ENCODE measurements around the gene IQGAP3. TPM values are rescaled to one million over a fixed set of nuclear protein-coding genes. Genes with fewer than 3 reads are reported as not detected.

IQGAP3 gene
- total and polyA plus RNA-seq, 2 experiments from 2014 or later: 11.9 to 31.8 TPM

DNA sequence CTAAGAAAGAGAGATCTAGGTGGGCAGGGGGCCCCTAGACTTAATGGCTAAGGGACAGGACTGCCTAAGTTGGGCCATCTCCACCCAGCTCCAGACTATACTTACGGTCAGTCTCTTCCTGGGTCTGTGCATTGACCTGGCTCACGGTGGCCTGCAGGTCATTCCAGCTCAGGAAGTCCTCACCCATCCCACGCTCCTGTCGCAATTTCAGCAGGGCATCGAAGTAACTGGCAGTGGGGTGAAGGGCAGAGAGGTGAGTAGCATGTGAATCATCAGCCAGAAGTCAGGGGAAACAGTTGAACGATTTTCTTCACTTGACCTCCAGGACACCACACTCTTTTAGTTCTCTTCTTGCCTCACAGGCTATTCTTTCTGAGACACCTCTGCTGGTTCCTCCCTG lies 20.5 kb downstream of the IQGAP3 start:
- no peaks in the 10 kb centered on the region for H3K4me1 ChIP-seq (ENCODE audit: insufficient read depth)
- TF ChIP-seq NANOG (IDR thresholded peaks at IDR 0.05; ENCODE audit: borderline replicate concordance) (no peak), STAT1 (IDR thresholded peaks at IDR 0.05; ENCODE audit: unreplicated experiment) (no peak), EZH2phosphoT487 (IDR thresholded peaks at IDR 0.05; ENCODE audit: unreplicated experiment) (no peak), JUNB (IDR thresholded peaks at IDR 0.05; ENCODE audit: unreplicated experiment) (no peak)
- TF ChIP-seq, protein P1, sequence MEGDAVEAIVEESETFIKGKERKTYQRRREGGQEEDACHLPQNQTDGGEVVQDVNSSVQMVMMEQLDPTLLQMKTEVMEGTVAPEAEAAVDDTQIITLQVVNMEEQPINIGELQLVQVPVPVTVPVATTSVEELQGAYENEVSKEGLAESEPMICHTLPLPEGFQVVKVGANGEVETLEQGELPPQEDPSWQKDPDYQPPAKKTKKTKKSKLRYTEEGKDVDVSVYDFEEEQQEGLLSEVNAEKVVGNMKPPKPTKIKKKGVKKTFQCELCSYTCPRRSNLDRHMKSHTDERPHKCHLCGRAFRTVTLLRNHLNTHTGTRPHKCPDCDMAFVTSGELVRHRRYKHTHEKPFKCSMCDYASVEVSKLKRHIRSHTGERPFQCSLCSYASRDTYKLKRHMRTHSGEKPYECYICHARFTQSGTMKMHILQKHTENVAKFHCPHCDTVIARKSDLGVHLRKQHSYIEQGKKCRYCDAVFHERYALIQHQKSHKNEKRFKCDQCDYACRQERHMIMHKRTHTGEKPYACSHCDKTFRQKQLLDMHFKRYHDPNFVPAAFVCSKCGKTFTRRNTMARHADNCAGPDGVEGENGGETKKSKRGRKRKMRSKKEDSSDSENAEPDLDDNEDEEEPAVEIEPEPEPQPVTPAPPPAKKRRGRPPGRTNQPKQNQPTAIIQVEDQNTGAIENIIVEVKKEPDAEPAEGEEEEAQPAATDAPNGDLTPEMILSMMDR (conservative IDR thresholded peaks at IDR 0.05; ENCODE audit: low read depth in 2 of 2): no peak
- TF ChIP-seq, protein P2, sequence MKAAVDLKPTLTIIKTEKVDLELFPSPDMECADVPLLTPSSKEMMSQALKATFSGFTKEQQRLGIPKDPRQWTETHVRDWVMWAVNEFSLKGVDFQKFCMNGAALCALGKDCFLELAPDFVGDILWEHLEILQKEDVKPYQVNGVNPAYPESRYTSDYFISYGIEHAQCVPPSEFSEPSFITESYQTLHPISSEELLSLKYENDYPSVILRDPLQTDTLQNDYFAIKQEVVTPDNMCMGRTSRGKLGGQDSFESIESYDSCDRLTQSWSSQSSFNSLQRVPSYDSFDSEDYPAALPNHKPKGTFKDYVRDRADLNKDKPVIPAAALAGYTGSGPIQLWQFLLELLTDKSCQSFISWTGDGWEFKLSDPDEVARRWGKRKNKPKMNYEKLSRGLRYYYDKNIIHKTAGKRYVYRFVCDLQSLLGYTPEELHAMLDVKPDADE (IDR thresholded peaks at IDR 0.05): no peak
- TF ChIP-seq, protein P3, sequence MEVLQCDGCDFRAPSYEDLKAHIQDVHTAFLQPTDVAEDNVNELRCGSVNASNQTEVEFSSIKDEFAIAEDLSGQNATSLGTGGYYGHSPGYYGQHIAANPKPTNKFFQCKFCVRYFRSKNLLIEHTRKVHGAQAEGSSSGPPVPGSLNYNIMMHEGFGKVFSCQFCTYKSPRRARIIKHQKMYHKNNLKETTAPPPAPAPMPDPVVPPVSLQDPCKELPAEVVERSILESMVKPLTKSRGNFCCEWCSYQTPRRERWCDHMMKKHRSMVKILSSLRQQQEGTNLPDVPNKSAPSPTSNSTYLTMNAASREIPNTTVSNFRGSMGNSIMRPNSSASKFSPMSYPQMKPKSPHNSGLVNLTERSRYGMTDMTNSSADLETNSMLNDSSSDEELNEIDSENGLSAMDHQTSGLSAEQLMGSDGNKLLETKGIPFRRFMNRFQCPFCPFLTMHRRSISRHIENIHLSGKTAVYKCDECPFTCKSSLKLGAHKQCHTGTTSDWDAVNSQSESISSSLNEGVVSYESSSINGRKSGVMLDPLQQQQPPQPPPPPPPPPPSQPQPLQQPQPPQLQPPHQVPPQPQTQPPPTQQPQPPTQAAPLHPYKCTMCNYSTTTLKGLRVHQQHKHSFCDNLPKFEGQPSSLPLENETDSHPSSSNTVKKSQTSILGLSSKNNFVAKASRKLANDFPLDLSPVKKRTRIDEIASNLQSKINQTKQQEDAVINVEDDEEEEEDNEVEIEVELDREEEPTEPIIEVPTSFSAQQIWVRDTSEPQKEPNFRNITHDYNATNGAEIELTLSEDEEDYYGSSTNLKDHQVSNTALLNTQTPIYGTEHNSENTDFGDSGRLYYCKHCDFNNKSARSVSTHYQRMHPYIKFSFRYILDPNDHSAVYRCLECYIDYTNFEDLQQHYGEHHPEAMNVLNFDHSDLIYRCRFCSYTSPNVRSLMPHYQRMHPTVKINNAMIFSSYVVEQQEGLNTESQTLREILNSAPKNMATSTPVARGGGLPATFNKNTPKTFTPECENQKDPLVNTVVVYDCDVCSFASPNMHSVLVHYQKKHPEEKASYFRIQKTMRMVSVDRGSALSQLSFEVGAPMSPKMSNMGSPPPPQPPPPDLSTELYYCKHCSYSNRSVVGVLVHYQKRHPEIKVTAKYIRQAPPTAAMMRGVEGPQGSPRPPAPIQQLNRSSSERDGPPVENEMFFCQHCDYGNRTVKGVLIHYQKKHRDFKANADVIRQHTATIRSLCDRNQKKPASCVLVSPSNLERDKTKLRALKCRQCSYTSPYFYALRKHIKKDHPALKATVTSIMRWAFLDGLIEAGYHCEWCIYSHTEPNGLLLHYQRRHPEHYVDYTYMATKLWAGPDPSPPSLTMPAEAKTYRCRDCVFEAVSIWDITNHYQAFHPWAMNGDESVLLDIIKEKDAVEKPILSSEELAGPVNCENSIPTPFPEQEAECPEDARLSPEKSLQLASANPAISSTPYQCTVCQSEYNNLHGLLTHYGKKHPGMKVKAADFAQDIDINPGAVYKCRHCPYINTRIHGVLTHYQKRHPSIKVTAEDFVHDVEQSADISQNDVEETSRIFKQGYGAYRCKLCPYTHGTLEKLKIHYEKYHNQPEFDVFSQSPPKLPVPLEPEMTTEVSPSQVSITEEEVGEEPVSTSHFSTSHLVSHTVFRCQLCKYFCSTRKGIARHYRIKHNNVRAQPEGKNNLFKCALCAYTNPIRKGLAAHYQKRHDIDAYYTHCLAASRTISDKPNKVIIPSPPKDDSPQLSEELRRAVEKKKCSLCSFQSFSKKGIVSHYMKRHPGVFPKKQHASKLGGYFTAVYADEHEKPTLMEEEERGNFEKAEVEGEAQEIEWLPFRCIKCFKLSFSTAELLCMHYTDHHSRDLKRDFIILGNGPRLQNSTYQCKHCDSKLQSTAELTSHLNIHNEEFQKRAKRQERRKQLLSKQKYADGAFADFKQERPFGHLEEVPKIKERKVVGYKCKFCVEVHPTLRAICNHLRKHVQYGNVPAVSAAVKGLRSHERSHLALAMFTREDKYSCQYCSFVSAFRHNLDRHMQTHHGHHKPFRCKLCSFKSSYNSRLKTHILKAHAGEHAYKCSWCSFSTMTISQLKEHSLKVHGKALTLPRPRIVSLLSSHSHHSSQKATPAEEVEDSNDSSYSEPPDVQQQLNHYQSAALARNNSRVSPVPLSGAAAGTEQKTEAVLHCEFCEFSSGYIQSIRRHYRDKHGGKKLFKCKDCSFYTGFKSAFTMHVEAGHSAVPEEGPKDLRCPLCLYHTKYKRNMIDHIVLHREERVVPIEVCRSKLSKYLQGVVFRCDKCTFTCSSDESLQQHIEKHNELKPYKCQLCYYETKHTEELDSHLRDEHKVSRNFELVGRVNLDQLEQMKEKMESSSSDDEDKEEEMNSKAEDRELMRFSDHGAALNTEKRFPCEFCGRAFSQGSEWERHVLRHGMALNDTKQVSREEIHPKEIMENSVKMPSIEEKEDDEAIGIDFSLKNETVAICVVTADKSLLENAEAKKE (CRISPR knock-in tag; IDR thresholded peaks at IDR 0.05): no peak
- no peaks in the 10 kb centered on the region for H3K4me1 Mint-ChIP-seq
- H4K20me1 ChIP-seq (replicated peaks; ENCODE audit: insufficient read depth): no peaks in the 10 kb centered on the region; the same call in 1 of the 2 replicates
- no peak overlapping the region for H2AFZ ChIP-seq
- no peak overlapping the region for H3K27ac ChIP-seq (ENCODE audit: low read depth)
- H3K27me3 ChIP-seq (ENCODE audit: insufficient read depth): no peaks in the 10 kb centered on the region
- no peak overlapping the region for H3K4me3 ChIP-seq
- peaks cover 4% of the 10 kb centered on the region for H3K27me3 Mint-ChIP-seq (ENCODE audit: insufficient read depth, low read depth, poor library complexity)
- no peaks in the 10 kb centered on the region for H3K79me2 ChIP-seq (replicated peaks; ENCODE audit: insufficient read depth)
- no peaks in the 10 kb centered on the region for H3F3A ChIP-seq (replicated peaks; ENCODE audit: low read depth)
- H3K27ac Mint-ChIP-seq: no peak overlapping the region
- no peak overlapping the region for H3K4me2 ChIP-seq
- no peak overlapping the region for H3K4me3 Mint-ChIP-seq
- H3K36me3 ChIP-seq (ENCODE audit: insufficient read depth): peaks cover 5% of the 10 kb centered on the region; the same call in 1 of the 2 replicates
- H3K9me2 ChIP-seq (ENCODE audit: insufficient read depth): no peaks in the 10 kb centered on the region
- DNase-seq (ENCODE audit: low spot score) (no peak), ATAC-seq (no peak)
- peaks cover 23% of the 10 kb centered on the region for H3K36me3 Mint-ChIP-seq (ENCODE audit: low read depth)
- no peaks in the 10 kb centered on the region for H3K9me3 Mint-ChIP-seq

Data from GM23338 (cell line).